Activated CD4-positive, alpha-beta T cell treated with anti-CD3 and anti-CD28 coated beads, Interleukin-2, amount 10 ng/mL, durations not matched to agents 7 days and 5 days (primary cell): ENCODE data around the gene TRIM29. TPM values are rescaled to one million over a fixed set of nuclear protein-coding genes. Genes with fewer than 3 reads are reported as not detected.

ENCODE experiments used
- CTCF ChIA-PET: fragments of 350-600 bp; sonication (Branson Sonifier 250); formaldehyde crosslinking; loops from one replicate; lab custom pipeline; 2021; ENCODE audit warnings: antibody characterized with exemption; lab: Charles Lee
- POLR2A ChIA-PET: fragments of 350-600 bp; sonication (Branson Sonifier 250); formaldehyde crosslinking; loops from one replicate; lab custom pipeline; 2021; ENCODE audit warnings: antibody characterized with exemption; lab: Charles Lee
- DNase-seq: peaks from one replicate; pipeline ENCODE4 v3.0.0-alpha.2; 2020
- H3K27ac Mint-ChIP-seq: one replicate; pipeline ENCODE4 v1.8.0; 2021; ENCODE audit warnings: mild to moderate bottlenecking, moderate library complexity, mixed read lengths
- H3K27me3 Mint-ChIP-seq: one replicate; pipeline ENCODE4 v1.8.0; 2021; ENCODE audit warnings: mixed read lengths
- H3K36me3 Mint-ChIP-seq: one replicate; pipeline ENCODE4 v1.8.0; 2021; ENCODE audit warnings: low read depth, mixed read lengths
- H3K4me1 Mint-ChIP-seq: one replicate; pipeline ENCODE4 v1.8.0; 2021; ENCODE audit warnings: mixed read lengths
- H3K4me3 Mint-ChIP-seq: one replicate; pipeline ENCODE4 v1.8.0; 2021; ENCODE audit warnings: mild to moderate bottlenecking, moderate library complexity, mixed read lengths
- H3K9me3 Mint-ChIP-seq: one replicate; pipeline ENCODE4 v1.8.0; 2021; ENCODE audit warnings: mixed read lengths
- total RNA-seq, 2 experiments: library from RNA; stranded (reverse); gene quantifications; one replicate each; pipeline ENCODE4 v1.2.3, GENCODE V29; 2021

TRIM29 gene
- total RNA-seq, 2 experiments from 2014 or later, result not detected

DNA sequence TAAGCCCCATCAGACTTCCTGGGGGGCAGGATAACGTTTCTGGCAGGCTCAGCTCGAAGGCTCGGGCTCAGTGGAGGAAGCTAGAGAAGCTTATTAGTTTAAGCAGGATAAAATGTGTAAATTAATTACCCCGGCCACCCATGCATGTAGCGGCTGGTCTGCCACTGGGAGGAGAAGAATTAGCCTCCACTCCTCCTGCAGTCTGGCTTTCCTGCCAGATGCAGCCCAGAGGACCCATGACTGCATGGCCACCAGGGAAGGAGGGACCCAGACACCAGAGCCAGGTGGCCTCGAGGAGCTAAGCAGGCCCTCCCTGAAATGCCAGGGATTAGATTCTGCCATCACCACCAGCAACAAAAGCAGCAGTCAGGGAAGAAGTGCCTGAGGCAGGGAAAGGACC lies 32.3 kb downstream of the TRIM29 start:
- ChIA-PET CTCF (no interaction called here), POLR2A (no interaction called here)
- no peak for DNase-seq
- Mint-ChIP-seq H3K27me3 (peaks cover 2% of the 10 kb centered on the region), H3K9me3 (no peaks in the 10 kb centered on the region), H3K36me3 (no peaks in the 10 kb centered on the region), H3K4me3 (no peak overlapping the region), H3K4me1 (no peaks in the 10 kb centered on the region), H3K27ac (no peak overlapping the region)

DNA sequence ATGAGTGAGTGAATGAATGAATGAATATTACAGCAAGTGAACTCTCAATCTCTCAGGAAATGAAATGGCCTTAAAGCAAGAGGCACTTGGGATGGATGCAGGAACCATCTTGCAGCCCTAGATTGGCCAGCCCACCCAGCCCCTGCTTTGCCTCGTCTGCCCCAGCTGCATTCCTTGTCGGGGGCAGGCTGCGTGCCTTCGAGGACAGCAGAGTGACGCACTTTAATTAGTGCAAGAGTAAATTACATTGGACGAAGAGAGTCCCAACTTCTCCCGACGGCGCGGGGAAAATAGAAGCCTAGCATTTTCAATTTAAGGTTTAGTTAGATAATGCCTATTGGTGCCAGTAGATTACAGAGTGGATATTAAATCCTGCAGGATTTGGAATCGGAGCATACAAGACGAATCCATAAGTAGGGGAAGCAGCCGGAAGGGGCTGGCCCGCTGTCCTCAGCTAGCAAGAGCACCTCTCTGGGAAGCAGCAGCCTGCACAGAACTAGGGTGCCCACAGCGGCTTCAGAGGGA lies 33.8 kb downstream of the TRIM29 start:
- ChIA-PET POLR2A (no interaction called here), CTCF (no interaction called here)
- Mint-ChIP-seq H3K9me3 (no peaks in the 10 kb centered on the region), H3K4me3 (no peak overlapping the region), H3K4me1 (no peaks in the 10 kb centered on the region), H3K27me3 (peaks cover 2% of the 10 kb centered on the region), H3K27ac (no peak overlapping the region), H3K36me3 (no peaks in the 10 kb centered on the region)
- DNase-seq, result no peak

DNA sequence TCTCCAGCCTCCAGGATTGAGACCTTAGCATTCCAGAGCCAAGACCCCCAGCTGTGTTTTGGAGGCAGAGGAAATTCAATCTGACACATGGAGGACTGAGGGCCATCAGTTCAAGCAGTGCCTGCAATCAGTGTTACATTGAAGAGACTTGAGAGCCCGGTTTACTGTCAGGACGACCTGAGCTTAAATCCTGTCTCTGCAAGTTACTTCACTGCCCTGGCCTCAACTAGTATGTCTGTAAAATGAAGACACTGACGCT lies 35.1 kb downstream of the TRIM29 start:
- no peak for DNase-seq
- Mint-ChIP-seq H3K4me1 (no peaks in the 10 kb centered on the region), H3K27ac (no peak overlapping the region), H3K36me3 (no peaks in the 10 kb centered on the region), H3K4me3 (no peak overlapping the region), H3K27me3 (peaks cover 2% of the 10 kb centered on the region), H3K9me3 (no peaks in the 10 kb centered on the region)
- ChIA-PET CTCF (no interaction called here), POLR2A (no interaction called here)

DNA sequence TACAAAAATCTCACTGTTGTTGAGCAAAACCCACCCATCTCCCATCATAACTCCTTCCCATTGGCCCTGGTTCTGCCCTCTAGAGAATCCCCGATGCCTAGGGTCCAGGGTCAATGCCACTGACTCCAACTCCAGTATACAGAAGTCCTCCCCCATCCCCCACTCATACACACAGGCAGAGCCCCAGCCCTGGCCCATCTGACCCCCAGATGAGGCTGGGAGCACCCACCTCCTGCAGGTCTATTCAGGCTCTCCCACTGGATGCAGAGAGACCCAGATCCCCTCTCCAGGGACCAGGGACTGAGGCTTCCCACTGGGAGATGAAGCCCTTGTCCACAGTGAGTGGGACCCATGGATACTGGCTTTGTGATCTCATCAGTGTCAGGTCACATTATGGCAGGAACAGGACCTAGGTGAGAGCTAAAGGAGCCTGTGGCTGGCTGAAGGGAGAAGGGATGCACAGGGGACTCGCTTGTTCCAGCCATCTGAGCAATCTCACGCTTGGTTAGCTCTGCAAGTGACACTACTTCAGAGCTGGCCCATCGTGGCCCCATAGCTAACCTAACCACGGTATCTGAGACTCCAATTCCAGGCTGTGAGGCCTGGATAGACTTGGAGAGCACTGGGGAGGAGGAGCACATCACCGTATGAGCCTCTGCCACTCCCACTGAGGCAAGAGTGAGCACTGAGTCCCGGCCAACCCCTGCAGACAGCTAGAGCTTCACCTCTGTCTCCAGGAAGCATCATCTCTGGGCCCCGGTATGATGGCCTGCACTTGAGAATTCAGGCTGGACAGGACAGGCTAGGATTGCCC lies 35.7 kb downstream of the TRIM29 start:
- Mint-ChIP-seq H3K27me3 (peaks cover 2% of the 10 kb centered on the region), H3K9me3 (no peaks in the 10 kb centered on the region), H3K4me3 (no peak overlapping the region), H3K4me1 (no peaks in the 10 kb centered on the region), H3K36me3 (no peaks in the 10 kb centered on the region), H3K27ac (no peak overlapping the region)
- ChIA-PET CTCF (no interaction called here), POLR2A (no interaction called here)
- DNase-seq, result no peak

DNA sequence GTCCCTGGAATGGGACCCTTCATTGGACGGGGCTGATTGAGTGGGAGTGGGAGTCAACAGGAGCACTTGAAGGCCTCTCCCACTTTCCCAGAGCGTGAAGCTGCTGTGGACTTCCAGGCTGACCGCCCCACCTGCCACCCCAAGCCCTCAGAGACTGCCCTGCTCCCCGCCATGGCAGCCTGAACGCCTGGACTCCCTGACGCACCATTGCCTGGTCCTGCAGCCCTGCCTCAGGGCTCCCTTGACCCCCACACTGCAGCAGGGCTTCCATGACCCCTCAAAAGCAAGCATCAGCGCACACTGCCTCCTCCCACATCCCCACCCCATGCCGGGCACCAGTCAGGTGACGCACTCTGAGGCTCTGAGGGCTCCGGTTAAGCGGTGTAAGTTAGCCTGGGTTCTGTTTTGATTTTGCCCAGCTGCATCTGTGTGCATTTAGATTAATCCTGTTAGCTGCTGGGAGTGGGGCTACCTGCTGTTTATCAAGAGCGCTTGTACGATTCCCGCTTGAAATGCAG lies 39.4 kb downstream of the TRIM29 start:
- no peaks in the 10 kb centered on the region for H3K27me3 Mint-ChIP-seq
- CTCF ChIA-PET, result no interaction called here
- H3K27ac Mint-ChIP-seq, result no peak overlapping the region
- H3K4me3 Mint-ChIP-seq, result no peak overlapping the region
- H3K36me3 Mint-ChIP-seq, result no peaks in the 10 kb centered on the region
- no peaks in the 10 kb centered on the region for H3K9me3 Mint-ChIP-seq
- POLR2A ChIA-PET, result no interaction called here
- no peak for DNase-seq
- H3K4me1 Mint-ChIP-seq, result no peaks in the 10 kb centered on the region

DNA sequence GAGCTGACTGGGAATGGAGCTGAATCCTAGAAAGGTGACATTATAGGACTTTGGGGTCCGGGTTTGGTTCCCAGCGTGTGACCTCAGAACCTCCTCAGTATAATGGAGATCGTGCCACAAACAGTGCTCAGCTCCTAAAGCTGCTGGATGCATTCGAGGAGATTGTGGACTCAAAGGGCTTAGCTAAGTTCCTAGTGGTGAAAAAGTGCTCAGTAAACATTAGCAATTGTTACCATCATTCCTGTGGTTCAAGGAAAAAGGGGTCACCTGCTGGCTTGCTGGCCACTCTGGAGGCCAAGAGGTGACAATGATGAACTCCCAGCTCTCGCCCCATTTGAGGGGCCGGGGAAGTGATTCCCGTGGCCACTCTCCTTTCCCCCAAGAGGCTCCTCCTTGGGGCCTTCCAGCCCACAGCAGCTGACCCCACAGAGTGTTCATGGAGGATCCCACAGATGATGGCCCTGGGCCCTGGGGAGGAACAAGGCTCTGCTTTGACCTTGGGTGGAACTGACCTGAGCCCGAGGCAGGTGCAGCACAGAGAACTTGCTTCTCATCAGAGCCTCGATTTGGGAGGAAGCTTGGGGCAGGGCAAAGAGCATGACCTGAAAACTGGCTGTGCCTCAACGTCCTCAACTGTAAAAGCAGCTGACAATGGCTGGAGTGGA lies 40.1 kb downstream of the TRIM29 start:
- H3K9me3 Mint-ChIP-seq, result no peaks in the 10 kb centered on the region
- H3K27ac Mint-ChIP-seq, result no peak overlapping the region
- ChIA-PET POLR2A (no interaction called here), CTCF (no interaction called here)
- no peaks in the 10 kb centered on the region for H3K4me1 Mint-ChIP-seq
- H3K4me3 Mint-ChIP-seq, result no peak overlapping the region
- no peaks in the 10 kb centered on the region for H3K27me3 Mint-ChIP-seq
- DNase-seq, result no peak
- H3K36me3 Mint-ChIP-seq, result no peaks in the 10 kb centered on the region

DNA sequence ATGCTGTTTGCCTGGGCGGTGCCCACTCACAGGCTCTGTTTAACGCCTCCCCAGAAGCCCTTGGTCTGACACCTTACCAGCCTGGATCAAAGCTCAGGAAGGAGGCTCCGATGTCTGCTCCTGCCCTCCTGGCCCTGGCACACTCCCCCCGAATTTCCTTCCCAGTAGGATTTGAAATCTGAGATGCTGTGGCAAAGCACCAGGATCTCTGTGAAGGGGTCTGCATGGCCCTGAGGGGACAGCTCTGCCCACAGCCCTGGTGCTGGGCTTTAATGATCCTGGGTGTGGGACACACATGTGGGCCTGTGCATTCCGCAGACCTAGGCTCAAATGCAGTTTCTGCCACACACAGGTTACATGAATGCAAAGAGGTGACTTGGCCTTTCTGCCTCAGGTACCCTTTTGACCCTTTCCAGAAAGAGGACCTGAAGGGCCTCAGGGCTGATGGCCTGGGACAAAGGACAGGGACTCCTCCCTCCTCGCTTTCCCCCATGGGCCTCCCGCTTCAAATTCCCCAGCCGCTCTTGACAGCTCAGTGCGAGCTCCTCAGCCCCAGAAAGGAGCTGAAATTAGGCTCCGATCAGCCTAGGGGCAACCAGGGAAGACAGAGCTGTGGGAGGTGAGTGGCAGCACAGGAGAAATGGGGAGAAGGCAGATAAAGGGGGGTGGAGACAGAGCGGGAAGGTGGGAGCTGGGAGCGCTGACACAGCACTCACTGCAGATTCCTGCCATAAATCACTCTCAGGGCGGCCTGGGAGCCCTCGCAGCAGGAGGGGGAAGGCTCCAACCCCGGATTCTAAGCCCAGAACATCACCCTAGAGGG lies 41.3 kb downstream of the TRIM29 start:
- H3K27ac Mint-ChIP-seq, result no peak overlapping the region
- POLR2A ChIA-PET, result no interaction called here
- H3K4me3 Mint-ChIP-seq, result no peak overlapping the region
- no peaks in the 10 kb centered on the region for H3K4me1 Mint-ChIP-seq
- no peak for DNase-seq
- CTCF ChIA-PET, result interaction anchor here (1.4 kb wide), 1 partner anchor 12 kb away, joined by 3 read pairs; no protein-coding TSS in a partner anchor
- H3K9me3 Mint-ChIP-seq, result no peaks in the 10 kb centered on the region
- H3K36me3 Mint-ChIP-seq, result no peaks in the 10 kb centered on the region
- no peaks in the 10 kb centered on the region for H3K27me3 Mint-ChIP-seq

DNA sequence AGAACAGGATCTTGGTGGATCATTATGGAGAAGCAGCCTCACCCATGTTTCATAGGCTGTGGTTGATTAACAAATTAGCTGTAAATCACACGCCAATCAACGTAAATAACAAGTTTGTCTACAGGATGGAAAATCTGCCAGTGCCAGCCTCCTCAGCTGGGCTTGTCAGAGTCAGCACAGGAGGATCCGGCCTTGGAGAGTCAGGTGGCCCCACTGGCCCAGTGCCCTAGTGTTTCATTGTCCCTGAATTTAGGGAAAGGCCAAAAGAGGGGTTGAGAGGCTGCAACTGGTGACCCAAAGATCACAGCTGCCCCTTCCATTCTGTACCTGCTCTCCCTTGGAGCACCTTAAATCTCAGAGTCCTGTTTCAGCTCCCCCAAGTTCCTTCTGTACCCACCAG lies 42.4 kb downstream of the TRIM29 start:
- Mint-ChIP-seq H3K36me3 (no peaks in the 10 kb centered on the region), H3K9me3 (no peaks in the 10 kb centered on the region), H3K27me3 (no peaks in the 10 kb centered on the region), H3K27ac (no peak overlapping the region), H3K4me3 (no peak overlapping the region), H3K4me1 (no peaks in the 10 kb centered on the region)
- no peak for DNase-seq
- POLR2A ChIA-PET, result no interaction called here
- CTCF ChIA-PET, result interaction anchor here (1.4 kb wide), 1 partner anchor 13 kb away, joined by 3 read pairs; no protein-coding TSS in a partner anchor

DNA sequence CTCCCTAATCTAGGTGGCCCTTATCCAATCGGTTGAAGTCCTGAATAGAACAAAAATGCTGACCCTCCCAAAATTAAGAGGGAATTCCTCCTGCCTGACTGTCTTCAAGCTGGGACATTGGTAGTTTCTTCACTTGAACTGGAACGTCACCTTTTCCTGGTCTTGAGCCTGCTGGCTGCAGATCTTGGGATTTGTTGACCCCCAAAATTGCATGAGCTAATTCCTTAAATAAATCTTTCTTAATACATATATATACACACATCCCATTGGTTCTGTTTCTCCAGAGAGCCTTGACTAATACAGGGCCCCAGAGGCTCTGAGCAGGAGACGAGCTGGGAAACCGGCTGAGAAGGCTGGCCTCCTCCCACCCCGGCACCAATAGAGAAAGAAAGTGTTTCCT lies 46.2 kb downstream of the TRIM29 start:
- ChIA-PET POLR2A (no interaction called here), CTCF (no interaction called here)
- Mint-ChIP-seq H3K4me1 (no peaks in the 10 kb centered on the region), H3K9me3 (no peaks in the 10 kb centered on the region), H3K36me3 (no peaks in the 10 kb centered on the region), H3K27ac (no peak overlapping the region), H3K4me3 (no peak overlapping the region), H3K27me3 (no peaks in the 10 kb centered on the region)
- DNase-seq, result no peak

DNA sequence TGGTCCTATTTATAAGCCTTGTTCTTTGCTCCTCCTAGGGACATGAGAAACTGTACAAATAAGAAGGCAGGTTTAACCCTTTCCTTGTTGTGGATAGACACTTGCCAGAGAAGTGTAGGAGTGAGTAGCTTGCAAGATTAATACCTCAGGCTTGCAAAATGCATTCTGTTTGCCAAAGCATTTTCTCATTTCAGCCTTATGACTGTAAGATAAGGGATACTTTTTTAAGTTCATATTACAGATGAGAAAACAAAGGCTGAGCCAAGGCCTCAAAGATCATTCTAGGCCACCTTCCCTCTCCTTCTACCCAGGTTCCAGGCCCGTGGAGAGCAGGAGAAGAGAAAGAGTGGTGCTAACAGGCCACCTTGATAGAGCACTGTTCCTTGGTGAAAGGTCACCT lies 46.8 kb downstream of the TRIM29 start:
- no peaks in the 10 kb centered on the region for H3K4me1 Mint-ChIP-seq
- ChIA-PET CTCF (no interaction called here), POLR2A (no interaction called here)
- H3K9me3 Mint-ChIP-seq, result peaks cover 2% of the 10 kb centered on the region
- H3K36me3 Mint-ChIP-seq, result no peaks in the 10 kb centered on the region
- H3K27ac Mint-ChIP-seq, result no peak overlapping the region
- no peaks in the 10 kb centered on the region for H3K27me3 Mint-ChIP-seq
- no peak overlapping the region for H3K4me3 Mint-ChIP-seq
- DNase-seq, result no peak

DNA sequence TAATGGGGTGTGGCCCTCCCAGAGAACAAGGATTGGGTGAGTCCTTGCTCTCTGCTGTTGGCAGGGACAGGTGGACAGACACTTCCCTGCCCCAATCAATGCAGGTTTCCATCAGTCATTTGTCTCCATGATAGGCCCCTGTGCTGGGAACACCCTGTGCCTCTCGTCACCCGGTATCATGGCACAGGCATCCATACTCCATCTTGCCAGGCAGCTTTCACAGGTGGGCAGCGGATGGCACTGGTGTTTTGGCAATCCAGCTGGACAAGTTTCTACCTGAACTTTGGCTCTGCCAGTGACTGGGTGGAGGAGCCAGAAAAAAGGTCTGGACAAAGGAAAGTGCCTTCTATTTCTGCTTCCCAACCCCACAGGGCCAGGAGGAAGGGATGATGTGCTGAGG lies 47.5 kb downstream of the TRIM29 start:
- H3K9me3 Mint-ChIP-seq, result peaks cover 7% of the 10 kb centered on the region
- H3K27ac Mint-ChIP-seq, result no peak overlapping the region
- no peak overlapping the region for H3K4me3 Mint-ChIP-seq
- CTCF ChIA-PET, result no interaction called here
- POLR2A ChIA-PET, result no interaction called here
- no peaks in the 10 kb centered on the region for H3K4me1 Mint-ChIP-seq
- H3K27me3 Mint-ChIP-seq, result no peaks in the 10 kb centered on the region
- H3K36me3 Mint-ChIP-seq, result peaks cover 6% of the 10 kb centered on the region
- DNase-seq, result no peak

DNA sequence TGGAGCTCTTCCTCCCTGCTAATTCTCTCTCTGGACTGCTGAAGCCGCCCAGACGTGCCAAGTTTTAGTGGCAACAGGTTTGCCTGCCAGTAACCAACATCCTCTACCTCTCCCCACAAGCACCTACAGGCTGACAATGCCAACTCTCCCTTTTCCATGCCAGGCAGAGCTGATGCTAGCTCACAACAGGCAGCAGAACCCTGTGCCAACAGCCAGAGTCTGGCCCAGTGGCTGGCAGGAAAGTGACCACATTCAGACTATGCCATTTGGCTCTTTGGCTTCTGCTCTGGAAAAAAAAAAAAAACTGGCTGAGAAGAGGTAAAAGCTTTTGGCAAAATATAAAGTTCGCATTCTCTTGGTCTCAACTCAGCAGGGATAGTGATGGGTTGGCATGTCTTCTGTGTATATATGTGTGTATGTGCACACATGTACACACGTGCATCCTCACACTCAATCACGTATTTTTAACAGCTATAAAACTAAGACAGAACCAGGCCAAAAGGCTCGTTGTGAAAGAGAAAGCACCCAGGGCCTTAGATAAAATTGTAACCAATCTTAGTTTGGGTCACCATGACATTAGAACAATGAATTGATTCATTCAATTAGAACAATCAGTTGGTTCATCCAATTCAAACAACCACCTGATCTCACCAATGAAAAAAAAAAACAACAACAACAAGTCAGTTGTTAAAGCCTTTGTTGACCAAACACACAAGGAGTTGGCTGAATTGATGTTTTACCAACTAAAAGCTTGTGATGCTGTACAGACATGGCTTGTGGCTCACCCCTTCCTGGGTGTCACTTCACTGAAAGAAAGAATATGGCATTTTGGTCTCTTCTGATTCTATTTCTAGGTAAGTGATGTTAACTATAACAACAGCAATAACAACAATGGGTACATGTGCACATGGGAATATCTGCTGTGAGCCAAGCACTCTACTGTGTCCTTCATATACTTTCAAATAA lies 48.6 kb downstream of the TRIM29 start:
- DNase-seq, result no peak
- H3K27me3 Mint-ChIP-seq, result no peaks in the 10 kb centered on the region
- H3K36me3 Mint-ChIP-seq, result peaks cover 7% of the 10 kb centered on the region
- POLR2A ChIA-PET, result no interaction called here
- H3K4me3 Mint-ChIP-seq, result no peak overlapping the region
- H3K9me3 Mint-ChIP-seq, result peaks cover 9% of the 10 kb centered on the region
- H3K27ac Mint-ChIP-seq, result no peak overlapping the region
- no peaks in the 10 kb centered on the region for H3K4me1 Mint-ChIP-seq
- CTCF ChIA-PET, result no interaction called here
